Activated T-cell treated with anti-CD3 and anti-CD28 coated beads, Interleukin-2, amount 50 U/mL, for 4 hours (primary cell): Measurements from ENCODE around the gene LIN7B. TPM values are rescaled to one million over a fixed set of nuclear protein-coding genes. Genes with fewer than 3 reads are reported as not detected.
A peak's percentile ranks its signal among the peaks of the same experiment; 100 is the strongest.

Source experiments
- ATAC-seq, 2 donors: fragments of 200-7000 bp; cut with Tn5 transposase; one replicate each; pipeline ENCODE4 v1.10.0; 2021
- DNase-seq: peaks from one replicate; pipeline ENCODE4 v3.0.0-alpha.2; 2020
- H3K27me3 Mint-ChIP-seq: one replicate; pipeline ENCODE4 v1.8.0; 2021; ENCODE audit warnings: low read depth, mixed read lengths
- H3K36me3 Mint-ChIP-seq: one replicate; pipeline ENCODE4 v1.8.0; 2022; ENCODE audit warnings: mixed read lengths; ENCODE audit not compliant: insufficient read depth
- H3K4me1 Mint-ChIP-seq: one replicate; pipeline ENCODE4 v1.8.0; 2021; ENCODE audit warnings: low read depth, mixed read lengths
- H3K4me3 Mint-ChIP-seq: one replicate; pipeline ENCODE4 v1.8.0; 2021; ENCODE audit warnings: mild to moderate bottlenecking, moderate library complexity, mixed read lengths
- H3K9me3 Mint-ChIP-seq: one replicate; pipeline ENCODE4 v1.8.0; 2021; ENCODE audit warnings: mixed read lengths
- total RNA-seq, 3 donors: library from RNA; stranded (reverse); gene quantifications; one replicate each; pipeline ENCODE4 v1.2.1, GENCODE V29; 2021

The LIN7B gene
- total RNA-seq, 3 donors from 2014 or later = 4.0 to 6.3 (median 4.2) TPM

DNA sequence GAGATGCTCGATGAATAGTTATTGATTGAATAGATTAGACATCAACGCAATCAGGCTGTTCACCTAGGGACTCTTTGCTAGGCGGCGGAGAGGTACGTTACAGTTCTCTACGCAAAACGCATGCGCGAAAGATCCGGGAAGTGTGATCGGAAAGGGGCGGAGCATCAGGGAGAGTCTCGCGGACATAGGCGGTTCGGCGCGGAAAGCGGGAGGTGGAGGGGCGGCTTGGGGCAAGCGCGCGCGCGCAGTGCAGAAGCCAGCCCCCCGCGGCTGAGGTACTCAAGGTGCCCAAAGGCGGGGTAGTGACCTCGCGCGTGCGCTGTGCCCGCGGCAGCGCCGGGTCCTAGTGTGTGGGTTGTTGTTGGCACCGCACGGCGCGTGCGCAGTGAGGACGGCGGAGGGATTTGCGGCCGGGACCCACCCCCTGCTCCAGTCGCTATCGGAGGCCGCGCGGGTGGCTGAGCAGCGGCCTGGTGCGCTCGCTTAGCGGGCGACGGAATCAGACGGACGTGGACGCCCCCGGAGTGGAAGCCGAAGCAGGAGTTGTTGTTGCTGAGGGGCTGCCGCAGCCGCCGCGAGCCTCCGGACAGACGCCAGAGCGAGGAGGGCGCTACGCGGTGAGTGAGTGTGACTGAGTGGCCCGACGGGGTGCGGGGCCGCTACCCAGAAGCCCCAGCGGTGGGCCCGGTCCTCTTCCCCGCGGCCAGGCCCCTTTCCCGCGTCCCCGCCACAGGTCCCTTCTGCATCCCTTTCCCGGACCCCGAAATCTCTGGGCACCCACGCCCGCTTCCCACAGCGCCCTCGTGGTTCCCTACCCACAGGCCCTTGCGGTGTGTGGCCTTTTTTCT lies 28.9 kb upstream of the LIN7B start, which contains the start of gene SNRNP70:
SNRNP70 (plus strand) TSS at position 432 of the 848 bp plus-strand sequence. CDS start 964 bp downstream, outside the sequence.
- Mint-ChIP-seq H3K4me1 (peaks cover 30% of the 10 kb centered on the region), H3K36me3 (peaks cover 22% of the 10 kb centered on the region), H3K4me3 (peak within 1 kb of the TSS; percentile 99), H3K27me3 (peaks cover 3% of the 10 kb centered on the region), H3K9me3 (no peaks in the 10 kb centered on the region)
- peak; percentile 98 for DNase-seq
- ATAC-seq = peak; percentile 95 to 97

DNA sequence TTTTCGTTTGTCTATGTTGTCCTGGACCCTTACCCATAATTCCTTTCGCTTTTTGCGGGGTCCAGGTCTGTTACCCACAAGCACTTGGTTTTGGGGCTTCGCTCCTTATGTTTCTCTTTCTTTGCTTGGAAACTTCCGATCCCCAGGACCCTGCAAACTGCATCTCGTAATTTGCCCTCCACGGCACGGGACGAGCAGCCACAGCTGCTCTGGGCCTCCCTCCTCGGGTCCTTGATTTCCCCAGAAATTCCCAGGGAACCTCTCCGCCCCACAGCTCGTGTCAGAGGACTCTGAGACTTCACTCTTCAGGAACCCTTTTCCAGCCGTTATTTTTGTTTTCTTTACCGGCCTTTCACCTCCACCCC lies 28.3 kb upstream of the LIN7B start:
- peaks cover 32% of the 10 kb centered on the region for H3K4me1 Mint-ChIP-seq
- ATAC-seq (no peak), DNase-seq (no peak)
- peak overlapping the region; percentile 99 for H3K4me3 Mint-ChIP-seq
- H3K9me3 Mint-ChIP-seq = no peaks in the 10 kb centered on the region
- H3K36me3 Mint-ChIP-seq = peaks cover 24% of the 10 kb centered on the region
- peaks cover 2% of the 10 kb centered on the region for H3K27me3 Mint-ChIP-seq

DNA sequence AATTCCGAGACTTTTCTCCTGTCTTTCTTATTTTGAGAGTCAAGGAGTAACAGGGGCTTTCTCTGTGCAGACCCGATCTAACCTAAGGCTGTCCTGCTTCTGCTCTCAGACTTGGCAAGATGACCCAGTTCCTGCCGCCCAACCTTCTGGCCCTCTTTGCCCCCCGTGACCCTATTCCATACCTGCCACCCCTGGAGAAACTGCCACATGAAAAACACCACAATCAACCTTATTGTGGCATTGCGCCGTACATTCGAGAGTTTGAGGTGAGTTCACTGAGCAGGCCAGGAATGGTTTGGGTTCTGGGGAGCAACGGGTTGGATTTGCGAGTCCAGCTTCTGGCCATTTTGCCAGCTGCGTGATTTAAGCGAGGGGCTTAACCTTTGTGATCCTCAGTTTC lies 27.9 kb upstream of the LIN7B start:
- peaks cover 25% of the 10 kb centered on the region for H3K36me3 Mint-ChIP-seq
- ATAC-seq (no peak), DNase-seq (no peak)
- H3K27me3 Mint-ChIP-seq = peaks cover 2% of the 10 kb centered on the region
- H3K9me3 Mint-ChIP-seq = no peaks in the 10 kb centered on the region
- H3K4me3 Mint-ChIP-seq = peak overlapping the region; percentile 99
- peaks cover 33% of the 10 kb centered on the region for H3K4me1 Mint-ChIP-seq

DNA sequence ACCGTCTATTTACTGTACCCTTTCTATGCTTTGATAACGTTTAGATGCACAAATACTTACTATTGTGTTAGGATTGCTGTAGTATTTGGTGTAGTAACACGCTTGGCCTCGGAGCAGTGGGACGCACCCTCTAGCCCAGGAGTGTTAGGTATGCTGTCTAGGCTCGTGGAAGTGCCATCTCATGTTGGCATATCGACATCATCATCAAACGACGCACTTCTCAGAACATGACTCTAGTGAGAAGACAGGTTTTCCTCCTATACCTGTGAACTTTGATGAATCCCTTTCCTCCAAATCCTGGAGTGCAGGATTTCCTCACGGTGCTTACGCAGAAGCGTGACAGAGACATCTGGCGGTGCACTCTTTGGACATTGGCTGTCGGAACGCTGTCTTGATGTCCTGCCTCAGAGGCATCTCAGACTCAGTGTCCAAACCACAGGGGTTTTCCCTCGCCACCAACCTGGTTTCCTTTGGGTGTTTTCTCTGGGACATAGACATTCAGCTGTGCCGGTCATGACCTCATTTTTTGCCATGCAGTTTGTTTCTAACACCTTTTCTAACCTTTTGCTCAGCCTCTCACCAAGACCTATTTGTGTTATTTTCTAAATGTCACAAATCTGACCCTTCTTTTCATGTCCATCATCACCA lies 22.7 kb upstream of the LIN7B start:
- H3K9me3 Mint-ChIP-seq = no peaks in the 10 kb centered on the region
- no peaks in the 10 kb centered on the region for H3K27me3 Mint-ChIP-seq
- peaks cover 31% of the 10 kb centered on the region for H3K4me1 Mint-ChIP-seq
- H3K4me3 Mint-ChIP-seq = no peak overlapping the region
- ATAC-seq (no peak), DNase-seq (no peak)
- peaks cover 38% of the 10 kb centered on the region for H3K36me3 Mint-ChIP-seq

DNA sequence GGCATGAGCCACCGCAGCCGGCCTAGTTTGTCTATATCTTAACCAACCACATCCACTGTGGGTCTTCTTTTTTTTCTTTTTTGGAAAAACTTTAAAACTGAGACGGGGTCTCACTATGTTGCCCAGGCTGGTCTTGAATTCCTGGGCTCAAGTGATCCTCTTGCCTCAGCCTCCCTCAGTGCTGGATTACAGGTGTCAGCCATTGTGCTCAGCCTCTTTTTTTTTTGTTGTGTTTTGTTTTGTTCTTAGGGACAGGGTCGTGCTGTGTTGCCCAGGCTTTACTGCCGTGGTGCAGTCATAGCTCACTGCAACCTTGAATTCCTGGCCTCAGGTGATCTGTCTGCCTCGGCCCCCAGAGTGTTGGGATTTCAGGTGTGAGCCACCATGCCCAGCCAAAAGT lies 21.5 kb upstream of the LIN7B start:
- H3K9me3 Mint-ChIP-seq = no peaks in the 10 kb centered on the region
- H3K36me3 Mint-ChIP-seq = peaks cover 30% of the 10 kb centered on the region
- H3K27me3 Mint-ChIP-seq = no peaks in the 10 kb centered on the region
- DNase-seq (no peak), ATAC-seq (no peak)
- peaks cover 23% of the 10 kb centered on the region for H3K4me1 Mint-ChIP-seq
- H3K4me3 Mint-ChIP-seq = no peak overlapping the region

DNA sequence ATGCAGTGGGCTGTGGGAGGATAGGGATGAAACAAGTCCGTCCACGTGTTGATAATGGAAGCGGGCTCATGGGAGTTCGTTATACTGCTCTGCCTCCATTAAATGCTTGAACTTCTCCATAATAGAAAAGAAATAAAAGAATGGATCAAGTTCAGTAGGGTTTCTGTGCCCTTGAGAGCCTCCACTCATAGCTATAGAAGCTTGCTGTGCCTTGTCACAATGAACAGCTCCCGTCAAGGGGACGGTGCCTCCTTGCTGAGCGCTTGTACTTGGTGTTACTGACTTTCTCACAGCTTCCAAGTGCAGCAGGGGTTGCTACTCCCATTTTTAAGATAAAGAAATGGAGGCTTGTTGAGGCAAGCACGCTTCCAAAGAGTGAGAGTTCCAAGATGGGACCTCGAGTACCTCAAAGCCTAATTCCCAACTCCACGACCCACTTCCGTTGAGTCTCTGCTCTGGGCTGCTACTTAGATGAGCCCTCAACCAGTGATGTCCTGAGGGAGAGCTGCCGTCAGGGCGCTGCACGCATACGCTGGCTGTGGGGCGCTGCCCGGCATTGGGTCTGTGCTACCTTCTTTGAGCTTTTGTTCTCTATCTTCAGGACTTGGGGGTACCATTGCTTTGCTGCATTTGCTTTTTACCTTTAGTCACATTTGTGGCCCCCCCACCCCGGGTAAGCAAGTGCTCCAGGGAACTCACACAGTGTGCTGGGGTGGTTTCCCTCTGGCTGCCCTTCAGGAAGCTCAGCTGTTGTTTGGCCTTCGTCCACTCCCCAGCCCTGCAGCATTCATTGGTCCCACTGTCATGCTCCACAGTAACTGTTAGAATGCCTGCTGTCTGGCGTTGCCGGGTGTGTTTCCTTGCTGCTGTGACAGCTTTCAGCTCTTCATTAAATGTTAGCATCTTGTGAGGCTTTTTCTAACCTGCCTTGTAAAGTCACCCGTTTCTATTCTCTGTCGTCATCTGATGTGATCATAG lies 19.4 kb upstream of the LIN7B start:
- peaks cover 30% of the 10 kb centered on the region for H3K36me3 Mint-ChIP-seq
- ATAC-seq (no peak), DNase-seq (no peak)
- no peak overlapping the region for H3K4me3 Mint-ChIP-seq
- no peaks in the 10 kb centered on the region for H3K27me3 Mint-ChIP-seq
- H3K9me3 Mint-ChIP-seq = no peaks in the 10 kb centered on the region
- H3K4me1 Mint-ChIP-seq = peaks cover 17% of the 10 kb centered on the region

DNA sequence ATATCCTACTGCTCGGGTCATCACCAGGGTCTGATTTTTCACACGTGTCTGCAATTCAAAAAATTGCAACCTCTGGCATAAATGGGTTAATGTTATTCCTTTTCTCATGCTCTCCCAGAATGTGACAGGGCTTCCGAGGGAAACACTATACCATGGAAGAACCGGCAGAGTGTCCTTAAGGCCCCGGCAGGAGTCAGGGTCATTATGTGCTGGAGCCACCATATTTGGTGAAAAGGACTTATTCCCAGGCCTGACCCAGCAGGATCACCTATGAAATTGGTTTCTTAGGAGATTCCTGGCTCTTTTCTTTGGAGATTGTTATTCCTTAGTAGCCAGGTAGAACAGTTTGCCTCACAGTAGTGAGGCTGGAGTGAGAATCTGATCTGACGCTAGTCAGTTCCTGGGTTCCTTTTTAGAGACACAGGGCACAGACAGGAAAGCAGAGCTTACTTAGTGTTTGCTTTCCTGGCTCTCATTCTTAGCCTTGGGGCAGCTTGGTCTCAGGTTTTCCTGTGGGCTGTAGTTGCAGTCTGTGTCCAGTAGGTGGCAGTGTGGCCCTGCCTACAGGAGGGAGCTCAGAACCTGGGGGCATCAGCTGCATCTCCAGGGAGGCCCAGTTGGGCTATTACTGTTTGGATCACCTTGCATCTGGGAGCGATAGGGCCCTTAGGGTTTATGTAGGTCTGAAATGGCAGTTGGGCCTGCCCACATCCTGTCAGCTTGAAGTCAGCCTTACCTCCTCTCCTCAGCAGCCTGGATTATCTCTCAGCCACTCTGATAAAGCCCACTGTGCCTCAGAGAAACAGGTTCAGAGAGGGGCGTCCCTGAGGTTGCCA lies 16.5 kb upstream of the LIN7B start:
- peak; percentile 80 to 86 for ATAC-seq
- H3K36me3 Mint-ChIP-seq = peaks cover 24% of the 10 kb centered on the region
- no peaks in the 10 kb centered on the region for H3K27me3 Mint-ChIP-seq
- H3K4me1 Mint-ChIP-seq = peaks cover 9% of the 10 kb centered on the region
- H3K9me3 Mint-ChIP-seq = no peaks in the 10 kb centered on the region
- peak; percentile 68 for DNase-seq
- H3K4me3 Mint-ChIP-seq = no peak overlapping the region

DNA sequence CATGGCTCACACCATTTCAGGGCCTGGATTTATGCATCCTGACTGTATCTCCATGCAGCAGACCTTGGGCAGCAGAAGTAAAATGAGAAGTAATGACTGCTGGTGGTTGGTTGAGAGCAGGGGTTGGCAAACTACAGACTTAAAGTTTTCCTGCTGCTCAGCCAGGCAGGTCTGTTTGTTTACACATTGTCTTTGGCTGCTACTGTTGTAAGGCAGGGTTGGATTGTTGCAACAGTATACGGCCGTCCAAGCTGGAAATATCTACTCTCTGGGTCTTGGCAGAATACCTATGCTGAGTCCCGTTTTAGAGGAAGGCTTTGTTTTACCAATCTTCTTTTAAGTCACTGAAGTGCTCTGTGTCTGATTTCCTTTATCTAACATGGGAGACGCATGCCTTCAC lies 15.4 kb upstream of the LIN7B start:
- Mint-ChIP-seq H3K36me3 (peaks cover 21% of the 10 kb centered on the region), H3K4me1 (peaks cover 9% of the 10 kb centered on the region), H3K4me3 (no peak overlapping the region), H3K27me3 (no peaks in the 10 kb centered on the region), H3K9me3 (no peaks in the 10 kb centered on the region)
- no peak for DNase-seq
- no peak for ATAC-seq

DNA sequence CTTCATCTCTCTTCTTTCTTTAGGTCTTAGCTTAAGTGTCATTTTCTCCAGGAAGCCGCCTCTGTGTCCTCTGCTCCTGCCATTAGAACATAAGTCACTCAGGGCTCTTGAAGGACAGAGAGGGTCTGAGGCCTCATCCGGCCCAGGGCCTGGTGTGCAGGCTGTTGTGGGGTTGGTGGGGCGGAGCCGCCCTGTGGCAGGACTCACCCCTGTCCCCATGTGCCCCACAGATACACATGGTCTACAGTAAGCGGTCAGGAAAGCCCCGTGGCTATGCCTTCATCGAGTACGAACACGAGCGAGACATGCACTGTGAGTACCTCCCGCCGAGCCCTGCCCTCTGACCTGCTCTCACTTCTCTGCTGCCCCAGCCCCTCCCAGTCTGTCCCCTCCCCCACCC lies 13.0 kb upstream of the LIN7B start:
- Mint-ChIP-seq H3K4me3 (no peak overlapping the region), H3K4me1 (peaks cover 6% of the 10 kb centered on the region), H3K9me3 (no peaks in the 10 kb centered on the region), H3K36me3 (peaks cover 23% of the 10 kb centered on the region), H3K27me3 (no peaks in the 10 kb centered on the region)
- ATAC-seq (no peak), DNase-seq (no peak)

DNA sequence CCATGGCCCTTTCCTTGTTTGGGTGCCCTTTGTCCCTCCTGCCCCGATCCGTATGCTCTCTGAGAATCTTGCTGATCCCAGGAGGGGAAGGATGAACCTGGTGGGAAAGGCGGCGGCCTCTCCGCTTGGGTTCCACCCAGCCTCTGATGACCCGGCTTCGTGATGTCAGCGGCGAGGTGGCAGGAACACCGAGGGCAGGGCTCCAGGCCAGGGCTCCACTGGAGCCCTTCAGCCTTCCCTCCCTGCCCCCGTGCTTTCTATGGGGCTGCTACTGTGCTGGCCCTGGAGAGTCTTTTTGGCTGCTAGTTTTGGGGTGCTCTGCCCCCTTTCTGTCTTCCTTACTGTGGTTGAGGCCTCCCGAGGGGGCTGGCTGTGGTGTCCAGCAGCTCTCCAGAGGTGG lies 11.9 kb upstream of the LIN7B start:
- peaks cover 34% of the 10 kb centered on the region for H3K36me3 Mint-ChIP-seq
- H3K27me3 Mint-ChIP-seq = no peaks in the 10 kb centered on the region
- H3K9me3 Mint-ChIP-seq = no peaks in the 10 kb centered on the region
- DNase-seq (no peak), ATAC-seq (no peak)
- H3K4me1 Mint-ChIP-seq = peaks cover 8% of the 10 kb centered on the region
- no peak overlapping the region for H3K4me3 Mint-ChIP-seq

DNA sequence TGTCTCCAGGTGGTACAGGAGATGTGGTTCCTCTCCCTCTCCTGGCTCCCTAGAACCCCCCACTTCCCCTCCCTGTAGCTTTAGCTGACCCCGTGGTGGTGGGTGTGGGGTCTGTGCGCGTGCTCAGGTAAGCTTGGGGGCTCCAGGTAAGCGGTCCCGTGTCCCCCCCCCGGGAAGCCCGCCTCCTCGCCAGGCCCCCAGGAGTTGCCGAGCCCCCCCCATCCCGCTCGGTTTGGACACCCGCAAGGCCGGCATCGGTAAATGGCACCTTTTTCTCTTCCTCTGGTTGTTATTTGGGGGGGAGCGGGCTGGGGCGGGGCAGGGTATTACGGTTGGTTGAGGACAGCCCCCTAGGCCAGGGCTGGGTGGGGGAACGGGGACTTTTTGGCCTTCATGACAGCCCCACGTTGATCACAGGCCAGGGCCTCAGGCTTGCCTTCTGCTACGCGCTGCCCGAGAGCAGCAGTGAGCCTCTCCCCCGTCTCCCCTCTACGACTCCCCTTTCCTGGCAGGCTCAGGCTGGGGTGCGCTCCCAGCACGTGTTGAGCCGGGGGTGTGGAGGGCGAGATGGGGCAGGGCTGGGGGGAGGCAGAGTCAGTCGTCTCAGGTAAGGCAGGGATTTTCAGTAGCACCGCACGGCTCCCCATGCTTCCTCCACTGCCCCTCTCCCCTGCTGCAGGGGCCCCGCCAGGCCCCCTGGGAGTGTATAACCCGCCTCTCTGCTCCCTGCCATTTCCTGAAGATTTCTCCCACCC lies 10.7 kb upstream of the LIN7B start:
- peaks cover 6% of the 10 kb centered on the region for H3K4me1 Mint-ChIP-seq
- H3K36me3 Mint-ChIP-seq = peaks cover 35% of the 10 kb centered on the region
- no peak for ATAC-seq
- H3K4me3 Mint-ChIP-seq = no peak overlapping the region
- DNase-seq = no peak
- H3K9me3 Mint-ChIP-seq = no peaks in the 10 kb centered on the region
- H3K27me3 Mint-ChIP-seq = no peaks in the 10 kb centered on the region

DNA sequence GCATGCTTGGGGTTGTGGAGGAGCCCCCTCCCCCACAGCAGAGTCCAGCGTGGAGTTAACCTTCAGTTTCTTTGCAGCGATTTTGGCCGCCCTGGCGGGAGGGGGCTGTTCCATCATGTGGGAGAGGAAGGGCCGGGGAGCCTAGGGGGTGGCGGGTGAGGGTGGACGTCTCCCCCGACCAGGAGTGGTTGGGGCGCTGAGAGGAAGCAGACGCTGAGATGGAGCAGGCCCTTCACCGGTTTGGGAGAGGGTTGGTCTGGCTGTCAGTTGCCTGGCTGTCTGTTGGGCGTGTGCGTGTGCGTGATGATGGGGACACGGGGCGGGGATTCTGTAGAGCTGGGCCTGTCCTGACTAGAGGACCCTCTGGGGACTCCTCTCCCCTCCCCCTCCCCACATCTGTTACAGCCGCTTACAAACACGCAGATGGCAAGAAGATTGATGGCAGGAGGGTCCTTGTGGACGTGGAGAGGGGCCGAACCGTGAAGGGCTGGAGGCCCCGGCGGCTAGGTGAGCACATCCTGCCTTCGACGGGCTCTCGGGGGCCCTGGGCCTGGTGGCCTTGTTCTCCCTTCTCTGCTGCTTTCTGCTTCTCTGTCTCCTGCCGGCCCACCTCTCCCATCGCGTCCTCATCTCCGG lies 9.8 kb upstream of the LIN7B start:
- Mint-ChIP-seq H3K9me3 (no peaks in the 10 kb centered on the region), H3K36me3 (peaks cover 40% of the 10 kb centered on the region), H3K4me1 (peaks cover 6% of the 10 kb centered on the region), H3K27me3 (no peaks in the 10 kb centered on the region), H3K4me3 (no peak overlapping the region)
- DNase-seq (no peak), ATAC-seq (no peak)
